Esophagus muscularis mucosa (tissue), 4 donors: ENCODE data around the gene SPG11.

Experiments
- CTCF ChIP-seq, 3 experiments: fragments of 200-600 bp in 2 of 3; fragments of 450-650 bp in 1 of 3; sonication (generic) in 2 of 3; IDR thresholded peaks; one replicate each; pipeline ENCODE4 v1.5.1; 2017 to 2019; ENCODE audit warnings: antibody characterized with exemption in 3 of 3, mild to moderate bottlenecking in 2 of 3, moderate library complexity in 1 of 3
- EP300 ChIP-seq: sonication (generic); formaldehyde crosslinking; IDR thresholded peaks from one replicate; pipeline ENCODE4 v1.6.1; 2017; ENCODE audit warnings: antibody characterized with exemption
- POLR2A ChIP-seq: fragments of 450-650 bp; IDR thresholded peaks from one replicate; pipeline ENCODE4 v1.6.1; 2017; ENCODE audit warnings: antibody characterized with exemption, moderate library complexity, mild to moderate bottlenecking, low read depth

- TF ChIP-seq CTCF (IDR thresholded peaks at IDR 0.05) (no peak), POLR2A (no peak), EP300 (no peak)
Observed at GRCh38 chr15:44535092-44535491, 128.4 kb downstream of the SPG11 start.
